NCI-H128 (cell line): ENCODE results near the gene CREB3L2.

Experiments
- DNase-seq: peaks from one replicate; lab custom pipeline; 2025; ENCODE audit not compliant: unreplicated experiment; lab: John Stamatoyannopoulos, UW

CREB3L2 gene

GRCh38 chr7:137953665-137954470 is 48.0 kb downstream of the CREB3L2 start:
- DNase-seq = no peak

- DNase-seq = no peak
These were observed 48.7 kb downstream of the CREB3L2 start for GRCh38 chr7:137953043-137953664.

- DNase-seq = no peak
These were observed 49.5 kb downstream of the CREB3L2 start for GRCh38 chr7:137952426-137952805.

GRCh38 chr7:137951700-137952425 is 50.0 kb downstream of the CREB3L2 start:
- DNase-seq = no peak

GRCh38 chr7:137950967-137951366 is 50.9 kb downstream of the CREB3L2 start:
- DNase-seq = no peak

- no peak for DNase-seq
These were observed 51.6 kb downstream of the CREB3L2 start for GRCh38 chr7:137950263-137950621.

GRCh38 chr7:137949416-137950262 is 52.2 kb downstream of the CREB3L2 start:
- no peak for DNase-seq

GRCh38 chr7:137948845-137949330 is 53.0 kb downstream of the CREB3L2 start:
- no peak for DNase-seq

- DNase-seq = no peak
These were observed 53.6 kb downstream of the CREB3L2 start for GRCh38 chr7:137948083-137948844.

GRCh38 chr7:137947046-137947445 is 54.8 kb downstream of the CREB3L2 start:
- no peak for DNase-seq

GRCh38 chr7:137946011-137946410 is 55.9 kb downstream of the CREB3L2 start:
- no peak for DNase-seq

GRCh38 chr7:137944168-137944567 is 57.7 kb downstream of the CREB3L2 start:
- no peak for DNase-seq

- no peak for DNase-seq
These were observed 58.7 kb downstream of the CREB3L2 start for GRCh38 chr7:137943132-137943551.

- DNase-seq = no peak
These were observed 59.3 kb downstream of the CREB3L2 start for GRCh38 chr7:137942484-137943115.

- no peak for DNase-seq
These were observed 61.0 kb downstream of the CREB3L2 start for GRCh38 chr7:137940656-137941518.

GRCh38 chr7:137940218-137940617 is 61.7 kb downstream of the CREB3L2 start:
- DNase-seq = no peak

GRCh38 chr7:137937202-137937560 is 64.7 kb downstream of the CREB3L2 start:
- no peak for DNase-seq

- DNase-seq = no peak
These were observed 65.2 kb downstream of the CREB3L2 start for GRCh38 chr7:137936509-137937201.
